ENCODE data around the gene CHERP. TPM values are rescaled to one million over a fixed set of nuclear protein-coding genes. Genes with fewer than 3 reads are reported as not detected.
A peak's percentile ranks its signal among the peaks of the same experiment; 100 is the strongest.
"Not testable (repeated sequence)": the region's sequence is repeated elsewhere in the genome, so short reads cannot be mapped to it uniquely, and the experiment has no call there.

Gene CHERP
- total RNA-seq, 1 donor from 2014 or later = 36.9 TPM

DNA sequence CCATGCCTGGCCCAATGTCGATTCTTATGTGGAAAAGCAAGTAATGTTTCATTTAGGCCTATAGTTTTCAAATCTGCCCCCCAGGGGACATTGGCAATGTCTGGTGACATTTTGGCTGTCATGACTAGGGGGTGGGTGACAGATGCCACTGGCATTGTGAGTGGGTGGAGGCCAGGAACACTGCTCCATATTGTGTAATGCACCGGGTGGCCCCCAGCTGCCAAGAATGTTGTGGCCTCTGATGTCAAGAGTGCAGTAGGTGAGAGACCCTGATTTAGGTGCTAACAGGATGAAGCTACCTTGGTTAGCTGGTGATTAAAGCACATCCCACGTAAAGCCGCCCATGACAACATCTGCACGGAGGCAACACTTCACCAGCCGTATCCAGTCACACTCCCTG is 35.3 kb downstream of the CHERP start:
- ATAC-seq (no peak), DNase-seq (ENCODE audit: low spot score) (no peak)
- intact Hi-C loops (cut with DNase I) = no loop called here

DNA sequence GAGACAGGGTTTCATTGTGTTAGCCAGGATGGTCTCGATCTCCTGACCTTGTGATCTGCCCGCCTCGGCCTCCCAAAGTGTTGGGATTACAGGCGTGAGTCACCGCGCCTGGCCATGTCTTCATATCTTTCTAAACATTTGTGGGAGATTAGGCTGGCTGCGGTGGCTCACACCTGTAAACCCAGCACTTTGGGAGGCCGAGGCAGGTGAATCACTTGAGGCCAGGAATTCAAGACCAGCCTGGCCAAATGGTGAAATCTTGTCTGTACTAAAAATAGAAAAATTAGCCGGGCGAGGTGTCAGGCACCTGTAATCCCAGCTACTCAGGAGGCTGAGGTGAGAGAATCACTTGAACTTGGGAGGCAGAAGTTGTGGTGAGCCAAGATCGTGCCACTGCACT is 36.1 kb downstream of the CHERP start:
- ATAC-seq; DNase-seq (ENCODE audit: low spot score); intact Hi-C loops (cut with DNase I): not testable (repeated sequence)

DNA sequence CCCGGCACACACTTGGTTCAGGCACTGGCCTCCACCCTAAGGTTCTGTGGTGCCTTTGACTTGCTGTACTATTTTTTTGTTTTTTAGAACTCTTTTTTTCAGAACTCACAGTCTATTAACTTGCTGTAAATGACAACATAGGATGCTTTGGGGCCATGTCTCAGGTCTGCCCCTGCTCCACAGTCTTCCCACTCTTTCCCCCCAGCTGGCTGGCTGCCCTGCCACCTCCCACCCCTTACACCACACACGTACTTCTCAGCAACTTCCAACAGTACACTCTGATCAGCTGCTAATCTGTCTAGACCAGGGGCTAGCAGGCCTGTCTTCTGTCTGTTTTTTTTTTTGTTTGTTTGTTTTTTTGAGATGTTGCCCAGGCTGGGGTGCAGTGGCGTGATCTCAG is 38.0 kb downstream of the CHERP start:
- intact Hi-C loops (cut with DNase I) = no loop called here
- ATAC-seq = no peak
- DNase-seq (ENCODE audit: low spot score) = no peak

DNA sequence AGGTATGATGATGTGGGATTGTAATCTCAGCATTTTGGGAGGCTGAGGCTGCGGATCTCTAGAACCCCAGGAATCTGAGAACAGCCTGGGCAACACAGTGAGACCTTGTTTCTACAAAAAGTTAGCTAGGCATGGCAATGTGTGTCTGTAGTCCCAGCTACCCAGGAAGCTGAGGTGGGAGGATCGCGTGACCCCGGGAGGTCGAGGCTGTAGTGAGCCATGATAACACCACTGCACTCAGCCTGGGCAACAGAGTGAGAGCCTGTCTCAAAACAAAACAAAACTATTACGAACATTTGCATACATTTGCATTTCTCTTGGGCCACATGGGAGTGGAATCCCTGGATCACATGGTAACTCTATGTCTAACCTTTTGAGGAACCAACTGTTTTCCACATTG is 44.4 kb downstream of the CHERP start:
- intact Hi-C loops (cut with DNase I) = no loop called here
- ATAC-seq (no peak), DNase-seq (ENCODE audit: low spot score) (no peak)

DNA sequence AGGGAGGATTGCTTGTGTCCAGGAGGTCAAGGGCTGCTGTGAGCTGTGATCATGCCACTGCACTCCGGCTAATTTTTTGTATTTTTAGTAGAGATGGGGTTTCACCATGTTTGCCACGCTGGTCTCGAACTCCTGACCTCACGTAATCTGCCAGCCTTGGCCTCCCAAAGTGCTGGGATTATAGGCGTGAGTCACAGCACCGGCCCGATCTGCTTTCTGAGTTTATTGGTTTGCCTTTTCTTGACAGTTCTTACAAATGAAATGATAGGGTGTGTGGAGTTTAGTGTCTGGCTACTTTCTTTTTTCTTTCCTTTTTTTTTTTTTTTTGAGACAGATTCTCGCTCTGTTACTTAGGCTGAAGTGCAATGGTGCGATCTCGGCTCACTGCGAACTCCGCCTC is 45.2 kb downstream of the CHERP start:
- intact Hi-C loops (cut with DNase I) = no loop called here
- DNase-seq (ENCODE audit: low spot score) = no peak
- ATAC-seq = no peak

DNA sequence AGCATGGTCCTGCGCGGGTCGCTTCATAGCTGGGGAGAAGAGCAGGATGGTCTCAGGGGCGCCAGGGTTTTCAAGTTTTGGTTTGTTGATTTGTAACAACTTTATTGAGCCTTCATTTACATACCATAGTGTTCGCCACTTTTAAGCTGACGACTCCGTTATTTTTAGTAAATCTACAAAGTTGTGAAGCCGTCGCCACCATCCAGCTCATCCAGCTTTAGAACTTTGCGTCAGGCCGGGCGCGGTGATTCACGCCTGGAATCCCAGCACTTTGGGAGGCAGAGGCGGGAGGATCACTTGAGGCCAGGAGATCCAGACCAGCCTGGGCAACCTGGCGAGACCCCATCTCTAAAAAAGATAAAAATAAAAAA is 45.6 kb downstream of the CHERP start:
- intact Hi-C loops (cut with DNase I) = no loop called here
- ATAC-seq = peak; percentile 0
- DNase-seq (ENCODE audit: low spot score) = no peak

DNA sequence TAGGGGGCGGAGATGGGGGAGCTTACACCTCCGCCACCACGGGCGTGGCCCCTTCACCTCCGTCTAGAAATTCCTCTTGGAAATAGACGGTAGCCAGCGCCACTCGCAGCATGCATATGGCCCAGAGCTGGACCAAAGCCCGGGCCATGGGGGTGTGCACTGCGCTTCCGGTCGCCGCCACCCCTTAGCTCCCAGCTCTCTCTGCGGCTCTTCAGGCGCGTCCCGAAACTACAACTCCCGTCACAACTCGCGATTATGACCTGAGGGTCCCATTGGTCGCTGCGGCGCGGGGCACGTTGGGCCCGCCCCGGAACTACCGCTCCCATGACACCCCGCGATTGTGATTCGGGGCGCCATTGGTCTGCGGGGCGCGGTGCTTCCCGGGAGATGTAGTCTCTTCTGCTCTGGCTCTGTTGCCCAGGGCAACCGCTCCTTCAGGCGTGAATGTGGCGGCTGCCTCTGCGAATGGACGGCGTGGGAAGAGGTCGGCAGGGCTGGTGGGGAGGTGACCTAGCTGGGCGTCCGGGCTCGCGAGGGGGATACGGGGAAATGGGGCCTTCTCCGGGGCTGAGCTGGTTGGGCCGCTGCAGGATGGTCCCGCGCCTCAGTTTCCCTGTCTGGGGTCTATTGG is 46.1 kb downstream of the CHERP start, which contains the start of the genes C19orf44 and CALR3:
C19orf44 (plus strand) TSS at position 413 of the 631 bp plus-strand sequence. CDS start 4,399 bp downstream, outside the sequence.
CALR3 (minus strand) TSS at position 186 of the 631 bp plus-strand sequence; CDS start at position 148, 38 bp downstream.
- DNase-seq (ENCODE audit: low spot score) (peak; percentile 98), ATAC-seq (peak; percentile 100)
- intact Hi-C loops (cut with DNase I) = no loop called here

DNA sequence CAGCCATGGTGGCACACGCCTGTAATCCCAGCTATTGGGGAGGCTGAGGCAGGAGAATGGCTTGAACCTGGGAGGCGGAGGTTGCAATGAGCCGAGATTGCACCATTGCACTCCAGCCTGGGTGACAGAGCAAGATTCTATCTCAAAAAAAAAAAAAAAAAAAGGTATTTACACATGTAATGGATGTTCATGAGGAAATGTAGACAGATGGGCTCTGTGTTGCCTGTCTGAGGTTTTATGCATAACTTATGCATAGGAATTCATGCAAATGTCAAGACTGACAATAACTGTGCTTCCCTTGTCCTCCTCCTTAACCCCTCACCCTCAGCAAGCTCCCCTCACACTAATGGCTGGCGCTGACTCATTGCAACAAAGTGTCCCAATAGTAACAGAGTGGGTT is 55.8 kb downstream of the CHERP start:
- ATAC-seq; intact Hi-C loops (cut with DNase I); DNase-seq (ENCODE audit: low spot score): not testable (repeated sequence)

DNA sequence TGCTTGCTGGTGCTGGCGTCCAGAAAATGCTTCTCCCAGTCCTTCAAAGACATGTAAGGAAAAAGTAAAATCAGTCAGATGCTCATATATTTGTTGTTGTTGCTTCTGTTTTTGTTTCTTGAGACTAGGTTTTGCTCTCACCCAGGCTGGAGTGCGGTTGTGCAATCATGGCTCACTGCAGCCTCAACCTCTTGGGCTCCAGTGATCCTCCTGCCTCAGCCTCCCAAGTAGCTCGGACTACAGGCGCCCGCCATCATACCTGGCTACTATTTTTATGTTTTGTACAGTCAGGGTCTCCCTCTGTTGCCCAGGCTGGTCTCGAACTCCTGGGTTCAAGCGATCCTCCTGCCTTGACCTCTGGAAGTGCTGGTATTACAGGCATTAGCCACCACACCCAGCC is 59.5 kb downstream of the CHERP start:
- no peak for DNase-seq (ENCODE audit: low spot score)
- intact Hi-C loops (cut with DNase I) = no loop called here
- ATAC-seq = no peak

DNA sequence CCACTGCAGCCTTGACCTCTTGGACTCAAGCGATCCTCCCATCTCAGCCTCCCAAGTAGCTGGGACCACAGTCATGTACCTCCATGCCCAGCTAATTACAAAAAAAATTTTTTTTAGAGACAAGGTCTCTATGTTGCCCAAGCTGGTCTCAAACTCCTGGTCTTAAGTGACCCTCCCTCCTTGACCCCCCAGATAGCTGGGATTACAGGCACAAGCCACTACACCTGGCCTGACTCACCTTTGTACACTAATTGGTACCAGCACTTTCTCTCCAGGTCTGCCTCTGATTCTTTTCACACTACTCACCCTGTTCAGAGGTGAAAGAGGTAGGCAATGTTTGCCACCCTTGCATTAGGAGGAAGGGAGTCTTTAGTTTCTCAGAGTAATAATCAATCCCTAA is 64.9 kb downstream of the CHERP start:
- intact Hi-C loops (cut with DNase I) = no loop called here
- DNase-seq (ENCODE audit: low spot score) = no peak
- no peak for ATAC-seq

DNA sequence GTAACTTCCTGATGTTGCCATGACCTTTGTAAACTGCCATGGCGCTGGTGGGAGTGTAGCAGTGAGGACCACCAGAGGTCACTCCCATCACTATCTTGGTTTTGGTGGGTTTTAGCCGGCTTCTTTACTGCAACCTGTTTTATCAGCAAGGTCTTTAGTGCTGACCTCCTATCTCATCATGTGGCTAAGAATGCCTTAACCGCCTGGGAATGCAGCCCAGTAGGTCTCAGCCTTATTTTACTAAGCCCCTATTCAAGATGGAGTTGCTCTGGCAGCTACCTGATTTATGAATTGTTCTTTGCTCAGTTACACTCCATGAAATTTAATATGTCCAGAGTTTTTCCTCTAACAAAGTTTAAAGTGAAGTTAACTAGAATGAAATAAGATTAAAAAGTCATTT is 65.8 kb downstream of the CHERP start:
- intact Hi-C loops (cut with DNase I) = no loop called here
- ATAC-seq = no peak
- DNase-seq (ENCODE audit: low spot score) = no peak

DNA sequence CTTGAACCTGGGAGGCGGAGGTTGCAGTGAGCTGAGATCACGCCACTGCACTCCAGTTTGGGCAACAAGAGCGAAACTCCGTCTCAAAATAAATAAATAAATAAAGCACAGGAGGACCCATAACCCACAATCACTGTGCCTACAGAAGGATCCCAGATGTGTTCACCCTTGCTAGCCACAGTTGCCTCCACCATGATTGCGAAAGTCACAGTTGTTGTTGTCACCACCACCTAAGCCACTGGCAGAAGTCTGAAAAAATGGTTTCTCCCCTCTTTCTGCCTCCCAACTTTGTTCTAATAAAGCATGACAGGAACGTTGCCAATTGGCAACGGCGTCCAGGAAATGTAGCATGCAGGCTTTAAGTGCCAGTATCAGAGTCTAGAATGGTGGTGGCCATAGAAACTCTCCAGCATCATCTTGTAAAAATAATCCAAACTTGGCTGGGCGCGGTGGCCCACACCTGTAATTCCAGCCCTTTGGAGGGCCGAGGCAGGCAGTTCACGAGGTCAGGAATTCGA is 68.3 kb downstream of the CHERP start:
- DNase-seq (ENCODE audit: low spot score) = no peak
- no peak for ATAC-seq
- intact Hi-C loops (cut with DNase I) = no loop called here

DNA sequence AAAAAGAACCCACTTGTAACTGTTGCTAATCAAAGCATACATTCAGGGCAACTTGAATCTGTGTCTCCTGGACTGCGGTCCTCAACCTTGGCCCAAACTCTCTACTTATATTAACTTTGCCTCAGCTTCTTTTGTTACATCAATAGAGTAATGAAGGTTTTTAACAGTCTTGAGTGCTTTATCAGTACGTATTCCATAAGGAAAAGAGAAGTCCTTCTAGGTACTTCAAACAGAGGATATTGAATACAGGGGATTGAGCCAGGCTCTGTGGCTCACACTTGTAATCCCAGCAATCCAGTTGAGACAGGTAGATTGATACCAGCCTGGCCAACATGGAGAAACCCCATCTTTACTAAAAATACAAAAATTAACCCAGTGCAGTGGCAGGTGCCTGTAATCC is 69.2 kb downstream of the CHERP start:
- DNase-seq (ENCODE audit: low spot score) (no peak), ATAC-seq (no peak)
- intact Hi-C loops (cut with DNase I) = no loop called here

DNA sequence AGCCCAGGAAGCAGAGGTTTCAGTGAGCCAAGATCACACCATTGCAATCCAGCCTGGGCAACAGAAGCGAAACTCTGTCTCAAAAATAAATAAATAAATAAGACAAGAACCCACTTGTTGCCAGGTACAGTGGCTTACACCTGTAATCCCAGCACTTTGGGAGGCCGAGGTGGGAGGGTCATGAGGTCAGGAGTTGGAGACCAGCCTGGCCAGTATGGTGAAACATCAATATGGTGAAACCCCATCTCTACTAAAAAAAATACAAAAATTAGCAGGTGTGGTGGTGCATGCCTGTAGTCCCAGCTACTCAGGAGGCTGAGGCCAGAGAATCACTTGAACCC is 69.7 kb downstream of the CHERP start:
- DNase-seq (ENCODE audit: low spot score); intact Hi-C loops (cut with DNase I); ATAC-seq: not testable (repeated sequence)

DNA sequence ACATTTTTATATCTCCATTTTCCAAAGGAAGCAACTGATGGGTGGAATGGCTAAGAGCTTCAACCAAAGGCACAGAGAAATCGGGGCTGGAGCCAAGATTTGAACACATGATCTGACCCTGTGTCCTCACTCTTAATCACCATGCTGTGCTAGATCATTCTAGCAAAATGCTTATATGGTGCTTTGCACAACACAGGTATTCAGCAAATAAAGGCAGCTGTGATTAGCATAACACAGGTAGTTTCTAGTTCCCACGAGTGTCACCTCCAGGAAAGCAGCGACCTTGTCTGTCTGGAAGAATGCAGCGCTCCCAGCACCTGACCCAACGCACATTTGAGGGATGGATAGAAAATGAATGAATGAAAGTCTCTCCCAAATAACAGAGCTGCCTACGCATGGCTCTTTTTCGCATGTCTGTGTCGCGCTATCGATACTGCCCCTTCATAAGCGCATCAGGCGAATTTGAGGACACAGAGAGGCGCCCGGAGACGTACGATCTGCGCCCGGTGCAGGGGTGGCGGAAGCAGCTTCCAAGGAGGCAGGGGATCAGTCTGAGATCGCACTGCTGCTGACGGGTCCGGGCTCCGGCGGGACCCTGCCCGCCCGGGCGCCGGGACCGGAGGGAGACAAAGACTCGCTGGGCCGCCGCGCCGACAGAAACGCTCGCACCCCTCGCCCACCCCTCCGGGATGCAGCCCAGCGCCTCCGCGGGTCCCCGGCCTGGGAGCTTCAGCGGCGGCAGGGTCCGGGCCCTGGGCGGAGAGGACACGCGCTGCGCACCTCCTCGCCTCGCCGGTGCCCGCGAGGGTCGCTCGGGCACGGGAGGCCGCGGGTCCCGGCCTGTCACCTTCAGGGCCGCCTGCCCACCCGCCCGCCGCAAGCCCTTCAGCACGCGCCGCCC is 71.1 kb downstream of the CHERP start:
- peak; percentile 65 for DNase-seq (ENCODE audit: low spot score)
- ATAC-seq = no peak
- intact Hi-C loops (cut with DNase I) = no loop called here

DNA sequence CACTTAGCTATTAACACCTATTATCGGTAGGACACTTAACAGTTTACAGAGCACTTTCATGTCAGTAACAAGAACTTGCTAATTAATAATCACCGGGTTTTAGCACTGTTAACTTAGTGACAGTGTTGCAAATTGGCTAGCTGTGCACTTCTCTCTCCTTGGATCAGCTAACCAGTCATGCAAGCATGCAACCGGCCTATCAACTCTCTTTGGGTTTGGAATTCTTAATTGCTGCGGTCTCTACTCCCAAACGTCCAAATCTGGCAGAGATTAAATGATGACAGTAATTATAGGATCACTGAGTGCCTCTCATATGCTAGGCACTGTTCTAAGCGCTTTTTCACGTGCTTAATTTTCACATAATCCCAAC is 71.7 kb downstream of the CHERP start:
- DNase-seq (ENCODE audit: low spot score) = no peak
- intact Hi-C loops (cut with DNase I) = no loop called here
- no peak for ATAC-seq
